HG03469 (cell line): ENCODE measurements around the gene GDPD5.

Experiments used
- ATAC-seq: cut with Tn5 transposase; IDR thresholded peaks from one replicate; pipeline ENCODE4 v1.9.1; 2021; ENCODE audit warnings: mild to moderate bottlenecking, moderate library complexity, moderate number of reproducible peaks; ENCODE audit not compliant: unreplicated experiment

The GDPD5 gene

GRCh38 chr11:75495749-75496304 lies 29.9 kb downstream of the GDPD5 start:
- ATAC-seq, result no peak

DNA sequence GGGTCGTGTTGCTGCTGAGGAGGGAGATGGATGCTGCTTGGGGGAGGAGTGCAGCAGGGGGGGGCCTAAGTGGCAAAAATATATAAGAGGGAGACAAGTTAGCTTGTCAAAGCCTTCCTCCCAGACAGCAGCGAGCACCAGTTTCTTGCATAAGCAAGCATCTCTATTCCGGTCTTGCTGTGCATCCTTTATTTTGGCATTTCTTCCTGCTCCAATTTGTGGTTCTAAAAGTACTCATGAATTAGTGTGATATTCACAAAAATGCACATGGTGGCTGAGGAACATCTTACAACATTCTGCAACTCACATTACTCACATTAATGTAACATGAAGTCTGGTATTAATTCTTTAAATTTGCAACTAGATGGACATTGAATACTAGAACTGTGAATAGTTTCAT lies 32.1 kb downstream of the GDPD5 start:
- ATAC-seq, result no peak

DNA sequence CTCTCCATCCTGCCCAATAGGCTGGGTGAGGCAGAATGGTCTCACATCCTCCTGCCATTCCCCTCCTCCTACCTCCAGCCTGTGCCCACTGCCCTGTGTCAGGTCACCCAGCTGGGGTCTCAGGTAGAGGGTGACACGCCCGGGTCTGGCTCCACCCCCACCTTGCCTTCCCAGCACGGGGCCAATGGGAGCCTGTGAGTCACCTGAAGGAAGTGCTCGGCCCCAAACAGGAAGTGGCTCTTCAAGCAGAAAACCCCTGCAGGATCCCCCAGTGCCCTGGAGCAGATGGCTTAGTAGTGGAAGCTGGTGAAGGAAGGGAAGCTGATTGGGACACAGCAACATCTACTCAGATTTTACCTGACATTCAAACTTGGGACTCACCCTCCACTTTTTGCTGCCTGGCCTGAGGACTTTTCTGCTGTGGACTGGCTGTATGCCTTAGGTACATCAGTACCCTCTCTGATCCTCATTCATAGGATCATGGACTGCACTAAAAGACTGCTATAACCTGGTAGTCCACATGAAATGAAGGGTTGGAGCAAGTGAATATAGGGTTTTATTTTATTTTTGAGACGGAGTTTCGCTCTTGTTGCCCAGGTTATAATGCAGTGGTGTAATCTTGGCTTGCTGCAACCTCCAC lies 33.4 kb downstream of the GDPD5 start:
- no peak for ATAC-seq

- no peak for ATAC-seq
Measured at GRCh38 chr11:75491465-75491864, 34.3 kb downstream of the GDPD5 start.

GRCh38 chr11:75490221-75491181 lies 35.2 kb downstream of the GDPD5 start:
- ATAC-seq, result no peak

DNA sequence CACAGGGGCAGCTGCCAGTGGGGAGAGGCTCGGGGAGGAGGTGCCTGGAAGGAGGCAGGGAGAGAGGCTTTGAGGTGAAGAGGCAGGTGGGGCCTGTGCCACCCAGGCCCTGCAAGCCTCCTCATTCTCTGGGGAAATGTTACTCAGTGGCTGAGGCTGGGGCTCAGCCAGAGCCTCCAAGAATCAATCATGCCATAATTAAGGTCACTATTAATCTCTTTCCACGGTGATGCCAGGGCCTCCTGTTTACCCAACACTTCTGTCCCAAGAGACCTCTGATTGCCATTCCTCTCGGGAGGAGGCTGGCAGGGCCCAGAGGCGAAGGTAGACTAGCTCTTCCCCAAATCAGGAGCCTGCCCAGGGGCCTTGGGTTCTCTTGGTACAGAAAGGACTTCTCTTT lies 38.4 kb downstream of the GDPD5 start:
- ATAC-seq, result no peak

- no peak for ATAC-seq
Measured at GRCh38 chr11:75485742-75486141, 40.0 kb downstream of the GDPD5 start.

GRCh38 chr11:75482931-75483469 lies 42.7 kb downstream of the GDPD5 start:
- ATAC-seq, result no peak

DNA sequence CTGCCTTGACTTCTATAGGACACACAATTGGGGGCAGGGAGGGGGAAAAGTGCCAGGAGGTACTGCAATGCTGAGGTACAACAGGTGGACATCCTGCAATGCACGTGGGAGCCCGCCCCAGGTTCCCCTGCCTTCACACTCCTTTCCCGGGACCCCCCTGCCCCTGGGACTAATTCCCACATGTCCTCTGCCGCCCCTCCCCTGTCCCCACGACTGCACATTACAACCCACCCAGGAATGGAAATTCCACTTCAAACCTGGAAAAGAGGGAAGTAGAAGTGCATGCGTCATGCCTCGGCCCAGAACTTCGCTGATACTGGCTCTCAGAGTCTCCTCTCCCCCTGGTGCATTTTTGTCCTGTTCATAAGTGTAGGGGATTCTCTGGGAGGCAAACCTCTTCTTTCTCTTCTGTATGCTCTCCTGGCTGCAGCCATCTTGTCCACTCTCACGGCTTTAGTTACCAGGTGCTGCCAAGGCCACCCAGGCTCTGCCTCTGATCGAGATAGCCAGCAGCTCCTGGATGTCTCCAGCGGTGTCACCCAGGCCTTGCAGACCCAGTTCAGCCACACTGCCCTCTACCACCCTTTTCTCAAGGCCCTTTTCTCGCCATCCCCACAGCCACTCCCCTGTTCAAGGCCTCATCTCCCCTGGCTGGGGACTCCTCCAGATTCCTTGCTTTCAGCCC lies 43.7 kb downstream of the GDPD5 start:
- no peak for ATAC-seq

DNA sequence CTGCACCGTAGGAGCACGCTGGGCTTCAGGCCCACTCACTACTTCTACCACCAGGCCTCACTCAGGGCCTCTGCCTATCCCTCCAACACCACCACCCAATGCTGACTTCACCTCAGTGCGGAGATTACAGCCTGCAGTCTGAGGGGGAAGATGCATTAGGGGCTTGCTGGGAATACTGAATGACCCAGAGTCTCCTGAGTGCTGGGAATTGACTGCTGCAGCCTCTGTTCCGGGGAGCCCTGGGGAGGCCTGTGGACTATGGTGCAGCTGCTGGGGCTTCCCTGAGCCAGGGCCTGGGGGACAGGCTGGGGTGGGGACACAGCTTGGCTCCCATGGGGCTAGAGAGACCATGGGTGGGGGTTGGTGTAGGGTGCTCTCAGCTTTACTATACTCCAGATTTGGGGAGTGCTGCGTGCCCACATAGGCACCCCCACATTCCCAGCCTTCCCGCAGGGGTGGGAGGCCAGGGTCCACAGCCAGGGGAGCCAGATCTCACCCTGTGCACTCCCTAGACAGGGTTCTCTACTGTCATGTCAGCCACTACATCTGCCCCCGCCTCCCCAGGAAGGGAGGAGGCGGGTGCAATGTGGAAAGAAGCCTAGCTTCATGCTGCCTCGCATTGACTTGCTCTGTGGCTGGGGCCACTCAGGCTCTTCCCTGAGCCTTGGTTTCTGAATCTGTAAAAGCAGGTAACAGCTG lies 44.4 kb downstream of the GDPD5 start:
- ATAC-seq, result no peak

GRCh38 chr11:75480185-75481175 lies 45.3 kb downstream of the GDPD5 start:
- no peak for ATAC-seq

GRCh38 chr11:75479597-75480145 lies 46.1 kb downstream of the GDPD5 start:
- ATAC-seq, result no peak

DNA sequence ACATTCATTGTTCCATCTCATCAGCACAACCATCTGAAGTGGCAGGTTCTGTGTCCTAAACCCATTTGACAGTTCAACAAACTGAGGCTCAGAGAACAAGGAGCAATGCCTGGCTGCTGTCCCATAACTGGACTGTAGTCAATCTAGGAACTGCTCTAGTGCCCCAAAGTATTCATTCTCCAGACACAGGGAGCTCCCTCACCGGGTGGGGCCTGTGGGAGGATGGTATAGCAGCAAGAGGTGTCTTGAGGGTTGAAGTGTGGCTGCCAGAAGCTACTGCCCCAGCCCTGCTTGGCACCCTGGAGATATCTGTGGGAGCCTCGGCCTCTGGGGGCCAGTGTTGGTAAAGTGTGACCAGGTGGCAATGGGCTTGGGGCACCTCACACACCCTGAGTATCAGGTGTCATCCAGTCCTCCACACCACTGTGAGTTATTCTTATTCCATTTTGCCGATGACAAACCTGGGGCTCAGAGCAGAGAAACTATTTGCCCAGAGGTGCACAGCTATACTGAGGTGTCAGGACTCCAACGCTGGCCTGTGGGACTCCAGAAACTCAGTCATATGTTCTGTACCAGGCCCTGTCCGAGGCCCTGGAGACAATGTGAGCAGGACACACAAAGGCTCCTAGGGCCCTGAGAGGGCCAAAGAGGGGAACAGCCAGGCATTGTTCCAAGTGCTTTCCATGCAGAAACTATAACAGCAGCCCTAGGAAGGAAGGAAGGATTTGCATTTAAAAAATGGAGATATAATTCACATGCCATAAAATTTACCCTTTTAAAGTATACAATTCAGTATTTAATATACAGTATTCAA lies 46.8 kb downstream of the GDPD5 start:
- no peak for ATAC-seq

GRCh38 chr11:75477614-75477935 lies 48.2 kb downstream of the GDPD5 start:
- no peak for ATAC-seq

GRCh38 chr11:75476739-75477613 lies 48.8 kb downstream of the GDPD5 start:
- ATAC-seq, result no peak

DNA sequence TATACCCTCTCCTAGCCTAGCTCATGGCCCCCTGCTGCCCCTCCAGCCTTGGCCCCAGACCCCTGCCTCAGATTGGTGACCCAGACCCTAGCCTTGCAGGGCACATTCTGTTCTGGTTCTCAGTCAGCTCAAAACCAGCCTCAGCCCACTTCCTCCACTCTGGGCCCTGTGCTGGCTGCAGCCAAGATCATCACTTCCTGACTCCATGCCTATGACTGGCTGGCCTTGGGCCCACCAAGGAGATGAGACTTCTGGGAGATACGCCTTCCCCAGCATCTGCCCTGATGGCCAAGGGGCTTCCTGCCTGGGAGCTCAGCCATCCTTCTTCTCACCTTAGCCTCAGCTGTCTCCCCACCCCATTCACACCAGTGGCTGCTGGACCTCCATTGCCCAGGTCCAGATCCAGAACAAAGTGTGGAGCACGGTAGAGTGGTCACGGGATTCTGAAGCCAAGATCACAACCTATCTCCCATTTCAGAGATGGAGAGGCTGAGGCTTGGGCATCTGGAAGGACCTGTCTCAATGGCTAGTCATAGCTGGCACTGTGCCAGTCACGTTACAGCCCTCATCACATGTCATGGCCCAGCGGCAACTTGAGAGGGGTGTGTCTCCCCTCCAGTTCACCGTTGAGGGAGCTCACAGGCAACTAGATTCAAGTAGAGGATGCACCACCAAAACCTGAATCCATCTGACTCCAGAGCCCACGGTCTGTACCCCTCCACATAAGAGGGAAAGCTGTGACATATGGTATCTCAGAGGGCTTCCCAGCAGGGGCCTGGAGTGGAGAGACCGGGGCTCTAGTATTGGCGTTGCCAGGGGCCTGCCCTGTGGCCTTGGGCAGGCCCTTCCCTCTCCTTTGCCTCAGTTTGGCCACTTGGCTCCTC lies 49.7 kb downstream of the GDPD5 start:
- ATAC-seq, result no peak
